BJ (cell line): ENCODE results near the gene MMP23B. TPM values are rescaled to one million over a fixed set of nuclear protein-coding genes. Genes with fewer than 3 reads are reported as not detected.

ENCODE experiments used
- CTCF ChIA-PET: fragments of 350-600 bp; formaldehyde crosslinking; extraction: SDS; loops from one replicate; lab custom pipeline; 2021; ENCODE audit warnings: antibody characterized with exemption, inconsistent platforms; lab: Yijun Ruan, JAX
- POLR2A ChIA-PET: fragments of 300-600 bp; sonication (Branson Sonifier 250); formaldehyde crosslinking; extraction: SDS; loops from one replicate; lab custom pipeline; 2021; ENCODE audit warnings: antibody characterized with exemption; lab: Charles Lee
- DNase-seq: peaks from one replicate; pipeline ENCODE4 v3.0.0-alpha.2; 2011; ENCODE audit warnings: low read depth
- H3K27me3 ChIP-seq: 2 replicates; pipeline ENCODE4 v1.6.0; 2011; ENCODE audit warnings: low read length; ENCODE audit not compliant: control insufficient read depth, insufficient read depth
- H3K36me3 ChIP-seq: 2 replicates; pipeline ENCODE4 v1.5.1; 2011; ENCODE audit warnings: low read length; ENCODE audit not compliant: control insufficient read depth, insufficient read depth
- H3K4me3 ChIP-seq: 2 replicates; pipeline ENCODE4 v1.5.1; 2011; ENCODE audit warnings: low read depth, mild to moderate bottlenecking, control low read depth, low read length
- polyA plus RNA-seq: library from polyadenylated mRNA; depleted of rRNA; stranded (reverse); fragments of >200 nt; gene quantifications from 2 replicates; pipeline ENCODE4 v1.2.3, GENCODE V29; 2011
- TF ChIP-seq, protein P1 (sequence below): IDR thresholded peaks from 2 replicates; pipeline ENCODE4 v1.5.1; 2011; ENCODE audit warnings: low read depth, mild to moderate bottlenecking, control low read depth, inconsistent platforms, low read length, moderate library complexity; ENCODE audit not compliant: insufficient read depth

The MMP23B gene
- polyA plus RNA-seq, 1 experiment: 5.7 TPM

DNA sequence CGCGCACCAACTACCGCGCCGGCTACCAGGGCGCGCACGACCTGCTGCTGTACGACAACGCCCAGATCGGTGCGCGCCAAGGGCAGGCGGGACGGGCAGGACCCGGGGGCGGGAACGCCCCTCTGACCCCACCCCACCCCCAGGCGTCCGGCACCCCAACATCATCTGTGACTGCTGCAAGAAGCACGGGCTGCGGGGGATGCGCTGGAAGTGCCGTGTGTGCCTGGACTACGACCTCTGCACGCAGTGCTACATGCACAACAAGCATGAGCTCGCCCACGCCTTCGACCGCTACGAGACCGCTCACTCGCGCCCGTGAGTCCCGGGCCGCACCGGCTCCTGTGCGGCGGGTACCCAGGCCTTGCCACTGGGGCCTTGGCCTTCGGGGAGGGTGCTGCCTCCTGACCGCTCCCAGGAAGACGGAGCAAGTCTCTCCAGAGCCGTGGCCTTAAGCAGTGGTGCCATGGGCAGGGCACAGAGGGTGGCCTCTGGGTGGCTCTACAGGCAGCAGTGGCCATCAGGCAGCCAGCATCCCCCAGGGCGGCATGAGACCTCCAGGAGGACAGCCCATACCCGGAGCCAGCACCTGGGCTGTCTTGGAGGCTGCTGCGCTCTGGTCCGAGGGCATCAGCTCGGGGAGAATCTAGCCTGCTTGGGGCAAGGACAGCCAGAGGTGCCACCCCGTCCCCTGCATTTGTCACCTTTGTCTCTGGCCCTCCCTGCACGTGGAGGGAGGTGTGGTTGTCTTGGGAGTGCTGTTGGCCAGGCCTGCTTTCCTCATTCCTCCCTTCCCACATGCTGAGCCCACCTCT lies 8.1 kb upstream of the MMP23B start:
- DNase-seq: no peak
- no peaks in the 10 kb centered on the region for H3K27me3 ChIP-seq
- TF ChIP-seq, protein P1, sequence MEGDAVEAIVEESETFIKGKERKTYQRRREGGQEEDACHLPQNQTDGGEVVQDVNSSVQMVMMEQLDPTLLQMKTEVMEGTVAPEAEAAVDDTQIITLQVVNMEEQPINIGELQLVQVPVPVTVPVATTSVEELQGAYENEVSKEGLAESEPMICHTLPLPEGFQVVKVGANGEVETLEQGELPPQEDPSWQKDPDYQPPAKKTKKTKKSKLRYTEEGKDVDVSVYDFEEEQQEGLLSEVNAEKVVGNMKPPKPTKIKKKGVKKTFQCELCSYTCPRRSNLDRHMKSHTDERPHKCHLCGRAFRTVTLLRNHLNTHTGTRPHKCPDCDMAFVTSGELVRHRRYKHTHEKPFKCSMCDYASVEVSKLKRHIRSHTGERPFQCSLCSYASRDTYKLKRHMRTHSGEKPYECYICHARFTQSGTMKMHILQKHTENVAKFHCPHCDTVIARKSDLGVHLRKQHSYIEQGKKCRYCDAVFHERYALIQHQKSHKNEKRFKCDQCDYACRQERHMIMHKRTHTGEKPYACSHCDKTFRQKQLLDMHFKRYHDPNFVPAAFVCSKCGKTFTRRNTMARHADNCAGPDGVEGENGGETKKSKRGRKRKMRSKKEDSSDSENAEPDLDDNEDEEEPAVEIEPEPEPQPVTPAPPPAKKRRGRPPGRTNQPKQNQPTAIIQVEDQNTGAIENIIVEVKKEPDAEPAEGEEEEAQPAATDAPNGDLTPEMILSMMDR: no peak
- ChIA-PET POLR2A (no interaction called here), CTCF (no interaction called here)
- no peak overlapping the region for H3K4me3 ChIP-seq
- H3K36me3 ChIP-seq: peaks cover 6% of the 10 kb centered on the region

- CTCF ChIA-PET: no interaction called here
- H3K27me3 ChIP-seq: no peaks in the 10 kb centered on the region
- H3K36me3 ChIP-seq: peaks cover 6% of the 10 kb centered on the region
- TF ChIP-seq, protein P1: no peak
- POLR2A ChIA-PET: no interaction called here
- no peak overlapping the region for H3K4me3 ChIP-seq
- no peak for DNase-seq
Measured at GRCh38 chr1:1624443-1625403, 7.2 kb upstream of the MMP23B start.

DNA sequence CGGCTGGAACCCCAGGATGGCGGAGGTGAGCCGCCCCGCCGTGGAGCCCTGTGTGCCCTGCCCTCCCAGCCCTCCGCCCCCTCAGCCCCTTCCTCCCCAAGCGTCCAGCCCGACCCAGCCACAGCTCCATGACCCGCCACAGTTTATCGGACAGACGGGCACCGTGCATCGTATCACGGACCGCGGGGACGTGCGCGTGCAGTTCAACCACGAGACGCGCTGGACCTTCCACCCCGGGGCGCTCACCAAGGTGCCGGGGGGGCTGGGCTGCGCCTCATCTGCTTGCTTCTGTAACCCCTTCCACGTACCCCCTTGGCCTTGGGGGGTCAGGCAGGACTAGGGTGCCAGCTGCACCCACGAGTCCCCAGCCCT lies 6.6 kb upstream of the MMP23B start:
- POLR2A ChIA-PET: interaction anchor here (0.6 kb wide), 1 partner anchor 149 kb away, joined by 4 read pairs; no protein-coding TSS in a partner anchor
- Histone ChIP-seq H3K27me3 (no peaks in the 10 kb centered on the region), H3K4me3 (no peak overlapping the region), H3K36me3 (peaks cover 6% of the 10 kb centered on the region)
- no peak for DNase-seq
- TF ChIP-seq, protein P1: no peak
- CTCF ChIA-PET: no interaction called here

DNA sequence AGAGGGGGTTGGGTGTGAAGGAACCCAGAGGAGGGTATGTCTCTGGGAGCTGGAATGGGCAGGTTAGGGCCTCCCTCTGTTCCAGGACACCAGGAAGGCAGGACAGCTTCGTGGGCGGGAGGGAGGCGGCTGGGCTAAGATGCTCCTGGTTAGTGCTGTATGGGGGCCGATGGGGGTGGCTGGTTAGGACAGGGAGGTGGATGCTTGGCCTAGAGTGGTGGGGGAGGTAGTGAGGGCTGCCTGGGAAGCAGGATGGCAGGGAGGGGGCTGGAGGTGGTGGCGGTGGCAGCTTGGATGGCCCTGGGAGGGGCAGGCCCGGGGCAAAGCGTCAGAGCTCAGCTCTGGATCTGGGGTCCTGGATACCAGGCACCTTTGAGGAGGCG lies 6.2 kb upstream of the MMP23B start:
- CTCF ChIA-PET: no interaction called here
- TF ChIP-seq, protein P1: no peak
- Histone ChIP-seq H3K4me3 (no peak overlapping the region), H3K27me3 (no peaks in the 10 kb centered on the region), H3K36me3 (peaks cover 6% of the 10 kb centered on the region)
- DNase-seq: no peak
- POLR2A ChIA-PET: interaction anchor here (0.6 kb wide), 1 partner anchor 148 kb away, joined by 4 read pairs; no protein-coding TSS in a partner anchor
